ENCODE results near the gene PODXL. TPM values are rescaled to one million over a fixed set of nuclear protein-coding genes. Genes with fewer than 3 reads are reported as not detected.
A peak's percentile ranks its signal among the peaks of the same experiment; 100 is the strongest.
"Not testable (repeated sequence)": the region's sequence is repeated elsewhere in the genome, so short reads cannot be mapped to it uniquely, and the experiment has no call there.

Gene PODXL
- total and polyA plus RNA-seq, 8 donors, result 2.9 to 241 (median 13.8) TPM

DNA sequence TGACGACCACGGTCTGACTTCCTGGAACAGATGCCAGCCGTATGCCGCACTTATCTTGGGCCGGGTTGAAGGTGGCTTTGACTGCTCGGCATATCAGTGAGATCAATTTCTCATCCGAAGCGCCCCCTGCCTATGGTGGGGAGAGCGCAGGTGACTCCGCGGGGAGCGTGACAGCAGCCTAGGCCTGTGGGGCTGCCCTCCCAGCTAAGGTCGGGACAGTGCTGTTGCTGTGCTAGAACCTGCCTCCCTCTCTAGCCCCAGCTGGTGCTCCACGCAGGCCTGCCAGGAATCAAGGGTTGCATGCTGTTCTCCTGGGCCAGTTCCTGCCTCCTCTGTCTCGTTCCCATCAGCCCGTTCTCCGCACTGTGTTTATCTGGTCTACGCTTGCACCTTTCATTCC is 49.8 kb downstream of the PODXL start:
- TF ChIP-seq EP300 (IDR thresholded peaks at IDR 0.05) (no peak), POLR2A (IDR thresholded peaks at IDR 0.05) (no peak), POLR2AphosphoS5 (IDR thresholded peaks at IDR 0.05) (peak in 1 of 3 donors; percentile 3)
- TF ChIP-seq, protein P1, sequence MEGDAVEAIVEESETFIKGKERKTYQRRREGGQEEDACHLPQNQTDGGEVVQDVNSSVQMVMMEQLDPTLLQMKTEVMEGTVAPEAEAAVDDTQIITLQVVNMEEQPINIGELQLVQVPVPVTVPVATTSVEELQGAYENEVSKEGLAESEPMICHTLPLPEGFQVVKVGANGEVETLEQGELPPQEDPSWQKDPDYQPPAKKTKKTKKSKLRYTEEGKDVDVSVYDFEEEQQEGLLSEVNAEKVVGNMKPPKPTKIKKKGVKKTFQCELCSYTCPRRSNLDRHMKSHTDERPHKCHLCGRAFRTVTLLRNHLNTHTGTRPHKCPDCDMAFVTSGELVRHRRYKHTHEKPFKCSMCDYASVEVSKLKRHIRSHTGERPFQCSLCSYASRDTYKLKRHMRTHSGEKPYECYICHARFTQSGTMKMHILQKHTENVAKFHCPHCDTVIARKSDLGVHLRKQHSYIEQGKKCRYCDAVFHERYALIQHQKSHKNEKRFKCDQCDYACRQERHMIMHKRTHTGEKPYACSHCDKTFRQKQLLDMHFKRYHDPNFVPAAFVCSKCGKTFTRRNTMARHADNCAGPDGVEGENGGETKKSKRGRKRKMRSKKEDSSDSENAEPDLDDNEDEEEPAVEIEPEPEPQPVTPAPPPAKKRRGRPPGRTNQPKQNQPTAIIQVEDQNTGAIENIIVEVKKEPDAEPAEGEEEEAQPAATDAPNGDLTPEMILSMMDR (IDR thresholded peaks at IDR 0.05), result no peak
- peak in 1 of 2 donors; percentile 48 for DNase-seq
- Histone ChIP-seq H3K9me3 (no peaks in the 10 kb centered on the region), H3K36me3 (peaks cover 0 to 5% (median 0%) of the 10 kb centered on the region in 4 donors), H3K27me3 (no peaks in the 10 kb centered on the region), H3K4me3 (no peak overlapping the region), H3K4me1 (peaks cover 13 to 40% (median 23%) of the 10 kb centered on the region in 4 donors), H3K27ac (no peak overlapping the region)
- WGBS, 5 donors, result 42 to 69% (median 46%) methylated on average over 17 to 18 of the region's 18 CpGs
- intact Hi-C loops (cut with DNase I; ENCODE audit: low total_unique reads), result loop anchor here (5.0 kb wide), 1 partner anchor 146 kb away; no protein-coding TSS in a partner anchor

GRCh38 chr7:131505636-131506557 is 50.5 kb downstream of the PODXL start:
- peaks cover 0 to 5% (median 0%) of the 10 kb centered on the region in 4 donors for H3K36me3 ChIP-seq
- no peak for DNase-seq
- no peak overlapping the region for H3K27ac ChIP-seq
- TF ChIP-seq, protein P1 (IDR thresholded peaks at IDR 0.05), result no peak
- TF ChIP-seq EP300 (IDR thresholded peaks at IDR 0.05) (no peak), POLR2AphosphoS5 (IDR thresholded peaks at IDR 0.05) (no peak), POLR2A (IDR thresholded peaks at IDR 0.05) (no peak)
- H3K9me3 ChIP-seq, result no peaks in the 10 kb centered on the region
- intact Hi-C loops (cut with DNase I; ENCODE audit: low total_unique reads), result loop anchor here (5.0 kb wide), 1 partner anchor 146 kb away; no protein-coding TSS in a partner anchor
- no peak overlapping the region for H3K4me3 ChIP-seq
- peaks cover 13 to 47% (median 23%) of the 10 kb centered on the region in 4 donors for H3K4me1 ChIP-seq
- 85 to 88% (median 87%) methylated on average over 26 to 30 of the region's 30 CpGs for WGBS, 5 donors
- H3K27me3 ChIP-seq, result no peaks in the 10 kb centered on the region

GRCh38 chr7:131505037-131505620 is 51.3 kb downstream of the PODXL start:
- not testable (repeated sequence) for H3K9me3 ChIP-seq, DNase-seq, H3K27me3 ChIP-seq, H3K4me3 ChIP-seq, H3K27ac ChIP-seq, H3K36me3 ChIP-seq
- peaks cover 13 to 50% (median 23%) of the 10 kb centered on the region in 4 donors for H3K4me1 ChIP-seq
- intact Hi-C loops (cut with DNase I; ENCODE audit: low total_unique reads), result loop anchor here (5.0 kb wide), 1 partner anchor 147 kb away; no protein-coding TSS in a partner anchor
- 82 to 93% (median 87%) methylated on average over 8 of the region's 8 CpGs for WGBS, 5 donors

DNA sequence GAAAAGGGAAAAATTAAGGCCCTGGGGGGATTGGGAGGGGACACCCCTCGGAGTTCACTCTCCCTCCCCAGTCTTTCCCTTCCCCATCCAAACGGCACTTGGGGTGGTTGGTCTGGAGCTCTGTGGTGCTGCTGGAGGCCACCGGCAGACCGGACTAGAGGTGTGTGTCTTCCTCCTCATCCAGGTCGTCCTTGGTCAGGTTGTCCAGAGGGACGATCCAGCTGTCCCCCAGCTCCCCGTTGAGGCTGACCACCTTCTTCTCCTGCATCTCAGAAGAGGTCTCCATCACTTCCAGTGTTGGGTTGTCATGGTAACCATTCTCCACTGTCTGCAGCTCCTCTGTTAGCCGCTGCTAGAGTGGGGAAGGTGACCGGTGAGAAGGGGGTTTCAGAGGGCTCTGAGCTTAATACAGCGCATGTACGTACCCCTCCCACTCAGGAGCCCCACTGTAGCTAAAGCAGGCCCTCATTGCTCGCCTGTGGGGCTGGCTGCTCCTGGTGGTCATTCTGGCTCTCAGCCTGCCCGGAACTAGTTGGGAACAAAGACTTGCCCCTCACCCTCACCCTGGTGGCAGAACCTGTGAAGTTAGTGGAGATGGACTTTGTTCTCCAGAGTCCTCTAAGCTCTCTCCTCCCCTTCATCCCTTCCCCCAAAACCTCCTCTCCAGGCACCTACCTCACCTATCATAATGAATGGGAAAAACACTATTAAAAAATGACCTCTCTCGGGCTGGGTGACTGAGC is 52.1 kb downstream of the PODXL start:
- H3K27ac ChIP-seq, result no peak overlapping the region
- no peak for DNase-seq
- H3K4me1 ChIP-seq, result peaks cover 13 to 50% (median 23%) of the 10 kb centered on the region in 4 donors
- WGBS, 5 donors, result 77 to 87% (median 82%) methylated on average over 8 to 14 of the region's 14 CpGs
- H3K4me3 ChIP-seq, result no peak overlapping the region
- no peaks in the 10 kb centered on the region for H3K27me3 ChIP-seq
- H3K9me3 ChIP-seq, result no peaks in the 10 kb centered on the region
- intact Hi-C loops (cut with DNase I; ENCODE audit: low total_unique reads), result no loop called here
- H3K36me3 ChIP-seq, result peaks cover 0 to 10% (median 0%) of the 10 kb centered on the region in 4 donors
- TF ChIP-seq, protein P1 (IDR thresholded peaks at IDR 0.05), result no peak
- TF ChIP-seq EP300 (IDR thresholded peaks at IDR 0.05) (no peak), POLR2A (IDR thresholded peaks at IDR 0.05) (no peak), POLR2AphosphoS5 (IDR thresholded peaks at IDR 0.05) (no peak)
